K562 (cell line): ENCODE measurements around the gene FXYD4.

Experiments
- ELK1 ChIP-seq: sonication (generic); formaldehyde crosslinking; IDR thresholded peaks from 2 replicates; pipeline ENCODE4 v1.8.1; 2022; ENCODE audit warnings: missing genetic modification reagents
- NFIC ChIP-seq: fragments of 450-650 bp; IDR thresholded peaks from 2 replicates; pipeline ENCODE4 v1.6.1; 2017; ENCODE audit warnings: mild to moderate bottlenecking, inconsistent platforms
- POLR2A ChIP-seq: fragments of 450-650 bp; conservative IDR thresholded peaks from 2 replicates; pipeline ENCODE4 v1.6.1; 2016
- ZNF76 ChIP-seq: fragments of 250-450 bp; sonication (Bioruptor Pico); IDR thresholded peaks from 2 replicates; pipeline ENCODE4 v1.4.0; 2020; ENCODE audit warnings: mild to moderate bottlenecking, moderate library complexity, borderline replicate concordance

- no peak for TF ChIP-seq ZNF76 (CRISPR knock-in tag)
- TF ChIP-seq ELK1 (CRISPR knock-in tag) = no peak
- no peak for TF ChIP-seq POLR2A
- no peak for TF ChIP-seq NFIC
Measured at GRCh38 chr10:43322331-43322730, 49.1 kb upstream of the FXYD4 start.
